ENCODE results near the gene NCAPG2.

NCAPG2 gene

GRCh38 chr7:158648787-158649186, 55.8 kb downstream of the NCAPG2 start:
- no peak overlapping the region for H3K4me3 ChIP-seq (ENCODE audit: low read depth, low read length)
- TF ChIP-seq, protein P1, sequence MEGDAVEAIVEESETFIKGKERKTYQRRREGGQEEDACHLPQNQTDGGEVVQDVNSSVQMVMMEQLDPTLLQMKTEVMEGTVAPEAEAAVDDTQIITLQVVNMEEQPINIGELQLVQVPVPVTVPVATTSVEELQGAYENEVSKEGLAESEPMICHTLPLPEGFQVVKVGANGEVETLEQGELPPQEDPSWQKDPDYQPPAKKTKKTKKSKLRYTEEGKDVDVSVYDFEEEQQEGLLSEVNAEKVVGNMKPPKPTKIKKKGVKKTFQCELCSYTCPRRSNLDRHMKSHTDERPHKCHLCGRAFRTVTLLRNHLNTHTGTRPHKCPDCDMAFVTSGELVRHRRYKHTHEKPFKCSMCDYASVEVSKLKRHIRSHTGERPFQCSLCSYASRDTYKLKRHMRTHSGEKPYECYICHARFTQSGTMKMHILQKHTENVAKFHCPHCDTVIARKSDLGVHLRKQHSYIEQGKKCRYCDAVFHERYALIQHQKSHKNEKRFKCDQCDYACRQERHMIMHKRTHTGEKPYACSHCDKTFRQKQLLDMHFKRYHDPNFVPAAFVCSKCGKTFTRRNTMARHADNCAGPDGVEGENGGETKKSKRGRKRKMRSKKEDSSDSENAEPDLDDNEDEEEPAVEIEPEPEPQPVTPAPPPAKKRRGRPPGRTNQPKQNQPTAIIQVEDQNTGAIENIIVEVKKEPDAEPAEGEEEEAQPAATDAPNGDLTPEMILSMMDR (IDR thresholded peaks at IDR 0.05; ENCODE audit: borderline replicate concordance, insufficient read depth, low read depth, low read length), result no peak

DNA sequence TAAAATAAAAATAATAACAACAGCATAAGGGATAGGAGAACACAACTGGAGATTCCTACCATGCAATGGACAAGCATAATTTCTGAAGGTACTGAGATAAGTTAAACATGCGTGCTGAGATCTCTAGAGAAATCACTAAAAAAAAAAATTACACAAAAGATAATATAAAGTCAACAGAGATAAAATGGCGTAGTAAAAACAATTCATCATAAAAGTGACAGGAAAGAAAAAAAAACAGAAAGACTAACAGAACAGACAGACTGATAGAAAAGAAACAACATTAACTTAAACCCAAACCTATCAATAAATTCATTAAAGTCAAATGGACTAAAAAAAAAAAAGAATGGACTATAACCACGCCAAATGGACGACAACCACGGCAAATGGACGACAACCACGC, 56.4 kb downstream of the NCAPG2 start:
- H3K4me3 ChIP-seq (ENCODE audit: low read depth, low read length), result no peak overlapping the region

DNA sequence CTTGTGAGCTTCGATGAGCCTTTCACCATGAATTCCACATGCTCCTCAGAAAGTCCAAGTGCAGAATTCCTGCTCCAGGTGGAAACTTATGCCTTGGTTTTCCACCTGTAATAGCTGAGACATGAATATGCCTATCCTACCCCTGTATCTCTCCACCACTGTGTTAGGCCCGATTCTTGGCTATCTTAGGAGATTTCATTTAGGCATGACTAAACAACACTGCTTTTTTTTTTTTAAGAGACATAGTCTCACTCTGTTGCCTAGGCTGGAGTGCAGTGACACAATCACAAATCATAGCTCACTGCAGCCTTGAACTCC, 57.2 kb downstream of the NCAPG2 start:
- no peak overlapping the region for H3K4me3 ChIP-seq (ENCODE audit: low read depth, low read length)
- TF ChIP-seq, protein P1 (IDR thresholded peaks at IDR 0.05; ENCODE audit: borderline replicate concordance, insufficient read depth, low read depth, low read length), result no peak

More for the DNA sequence above, 56.4 kb downstream of the NCAPG2 start:
- TF ChIP-seq, protein P1 (IDR thresholded peaks at IDR 0.05; ENCODE audit: borderline replicate concordance, insufficient read depth, low read depth, low read length), result no peak

DNA sequence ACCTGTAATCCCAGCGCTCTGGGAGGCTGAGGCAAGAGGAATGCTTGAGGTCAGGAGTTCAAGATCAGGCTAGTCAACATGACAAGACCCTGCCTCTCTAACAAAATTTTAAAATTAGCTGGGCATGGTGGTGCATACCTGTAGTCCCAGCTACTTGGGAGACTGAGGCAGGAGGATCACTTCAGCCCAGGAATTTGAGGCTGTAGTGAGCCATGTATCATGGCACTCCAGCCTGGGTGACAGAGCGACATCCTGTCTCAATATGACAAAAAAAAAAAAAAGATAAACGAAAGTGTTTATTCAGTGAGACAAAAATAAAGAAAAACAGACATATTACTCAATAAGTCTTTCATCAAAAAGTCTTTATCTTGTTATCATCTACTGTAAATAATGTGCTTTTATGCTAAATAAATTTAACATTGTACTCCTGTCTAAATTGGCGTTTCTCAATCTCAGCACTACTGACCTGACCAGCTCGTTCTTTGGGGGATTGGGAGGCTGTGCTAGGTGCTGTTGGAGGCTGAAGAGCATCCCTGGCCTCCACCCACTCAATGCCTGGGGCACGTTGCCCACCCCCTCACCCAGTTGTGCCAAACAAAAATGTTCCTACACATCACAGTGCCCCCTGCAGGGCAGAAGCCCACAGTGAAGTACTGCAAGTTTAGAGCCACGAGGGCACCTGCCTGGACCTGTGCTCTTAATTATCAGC, 57.7 kb downstream of the NCAPG2 start:
- H3K4me3 ChIP-seq (ENCODE audit: low read depth, low read length), result no peak overlapping the region
- TF ChIP-seq, protein P1 (IDR thresholded peaks at IDR 0.05; ENCODE audit: borderline replicate concordance, insufficient read depth, low read depth, low read length), result peak; percentile 58; the same call in 1 of the 2 replicates

GRCh38 chr7:158645842-158646241, 58.8 kb downstream of the NCAPG2 start:
- no peak overlapping the region for H3K4me3 ChIP-seq (ENCODE audit: low read depth, low read length)
- TF ChIP-seq, protein P1 (IDR thresholded peaks at IDR 0.05; ENCODE audit: borderline replicate concordance, insufficient read depth, low read depth, low read length), result no peak

DNA sequence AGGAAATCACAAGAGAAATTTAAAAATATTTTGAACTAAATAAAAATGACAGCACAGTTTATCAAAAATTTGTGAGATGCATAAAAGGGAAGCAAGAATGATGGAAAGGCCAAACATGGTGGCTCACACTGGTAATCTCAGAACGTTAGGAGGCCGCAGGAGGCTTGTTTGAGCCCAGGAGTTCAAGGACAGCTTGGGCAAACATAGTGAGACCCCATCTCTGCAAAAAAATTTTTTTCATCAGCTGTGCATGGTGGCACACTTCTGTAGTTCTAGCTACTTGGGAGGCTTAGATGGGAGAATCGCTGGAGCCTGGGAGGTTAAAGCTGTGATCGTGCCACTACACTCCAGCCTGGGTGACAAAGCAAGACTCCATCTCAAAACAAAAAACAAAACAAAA, 62.5 kb downstream of the NCAPG2 start:
- H3K4me3 ChIP-seq (ENCODE audit: low read depth, low read length), result no peak overlapping the region
- TF ChIP-seq, protein P1 (IDR thresholded peaks at IDR 0.05; ENCODE audit: borderline replicate concordance, insufficient read depth, low read depth, low read length), result no peak

- H3K4me3 ChIP-seq (ENCODE audit: low read depth, low read length), result no peak overlapping the region
- TF ChIP-seq, protein P1 (IDR thresholded peaks at IDR 0.05; ENCODE audit: borderline replicate concordance, insufficient read depth, low read depth, low read length), result no peak
Observed at GRCh38 chr7:158638001-158638400, 66.6 kb downstream of the NCAPG2 start.

Data from GM12875 (cell line).